ENCODE data around the gene SELL.

- TF ChIP-seq YY1 (IDR thresholded peaks at IDR 0.05; ENCODE audit: low read depth, low read length) (no peak), ZNF384 (IDR thresholded peaks at IDR 0.05; ENCODE audit: borderline replicate concordance, low read depth, low read length) (no peak), CTCF (IDR thresholded peaks at IDR 0.05 in 2 of 3, conservative IDR thresholded peaks at IDR 0.05 in 1 of 3; ENCODE audit: control insufficient read depth in 2 of 3, extremely low read depth in 1 of 3, insufficient read depth in 1 of 3, low read depth in 3 of 3, low read length in 3 of 3) (no peak), FOXK2 (IDR thresholded peaks at IDR 0.05) (no peak)
Measured at GRCh38 chr1:169698976-169699375, 12.4 kb downstream of the SELL start.

Measured in GM12878 (cell line).